K562 (cell line): ENCODE data around the gene EML6. TPM values are rescaled to one million over a fixed set of nuclear protein-coding genes. Genes with fewer than 3 reads are reported as not detected.

Experiments
- ASH1L ChIP-seq: fragments of 450-650 bp; IDR thresholded peaks from 2 replicates; pipeline ENCODE4 v1.6.1; 2018; ENCODE audit warnings: borderline replicate concordance, mild to moderate bottlenecking, low read depth; ENCODE audit not compliant: partially characterized antibody
- CBX8 ChIP-seq: fragments of 200-600 bp; sonication (generic); IDR thresholded peaks from 2 replicates; pipeline ENCODE4 v1.6.1; 2012; ENCODE audit warnings: borderline replicate concordance, mixed run types, low read depth, mild to moderate bottlenecking, moderate library complexity, mixed read lengths, low read length, control low read depth, inconsistent platforms; ENCODE audit not compliant: poor library complexity, severe bottlenecking; ENCODE audit errors: extremely low read depth
- GTF3C2 ChIP-seq: IDR thresholded peaks from 3 replicates; pipeline ENCODE4 v1.6.1; 2011; ENCODE audit warnings: borderline replicate concordance, mild to moderate bottlenecking, moderate library complexity; ENCODE audit not compliant: insufficient read length; ENCODE audit errors: extremely low read depth
- KLF10 ChIP-seq: fragments of 250-450 bp; sonication (Bioruptor Pico); IDR thresholded peaks from 2 replicates; pipeline ENCODE4 v1.6.1; 2021; ENCODE audit warnings: matching md5 sums
- LARP7 ChIP-seq: fragments of 450-650 bp; IDR thresholded peaks from 2 replicates; pipeline ENCODE4 v1.6.1; 2016
- MTA1 ChIP-seq: fragments of 450-650 bp; IDR thresholded peaks from 2 replicates; pipeline ENCODE4 v1.6.1; 2017; ENCODE audit warnings: borderline replicate concordance
- MYBL2 ChIP-seq, 2 experiments: fragments of 450-650 bp in 1 of 2; sonication (generic) in 1 of 2; formaldehyde crosslinking in 1 of 2; IDR thresholded peaks; 2 replicates each; pipeline versions ENCODE4 v1.6.1 to v1.8.1; 2017 to 2022; ENCODE audit warnings: borderline replicate concordance in 1 of 2, inconsistent platforms in 1 of 2, low read depth in 1 of 2, mild to moderate bottlenecking in 1 of 2, missing genetic modification reagents in 1 of 2, moderate library complexity in 1 of 2
- PKNOX1 ChIP-seq: fragments of 450-650 bp; IDR thresholded peaks from 2 replicates; pipeline ENCODE4 v1.6.1; 2016
- TARDBP ChIP-seq: fragments of 450-650 bp; IDR thresholded peaks from 2 replicates; pipeline ENCODE4 v1.6.1; 2016
- THRAP3 ChIP-seq: fragments of 450-650 bp; IDR thresholded peaks from 2 replicates; pipeline ENCODE4 v1.6.1; 2016; ENCODE audit warnings: mild to moderate bottlenecking, inconsistent platforms, borderline replicate concordance
- USF1 ChIP-seq: sonication (generic); formaldehyde crosslinking; IDR thresholded peaks from 2 replicates; pipeline ENCODE4 v1.9.0; 2022; ENCODE audit warnings: mild to moderate bottlenecking, missing genetic modification reagents
- ZNF23 ChIP-seq: fragments of 250-450 bp; sonication (Bioruptor Pico); IDR thresholded peaks from 2 replicates; pipeline ENCODE4 v1.4.0; 2020; ENCODE audit warnings: mild to moderate bottlenecking
- ZNF431 ChIP-seq: sonication (generic); formaldehyde crosslinking; IDR thresholded peaks from 2 replicates; pipeline ENCODE4 v1.8.0; 2022; ENCODE audit warnings: mild to moderate bottlenecking, missing genetic modification reagents
- polyA plus RNA-seq, 8 experiments: library from polyadenylated mRNA; depleted of rRNA in 4 of 8; stranded (reverse) in 5 of 8; unstranded in 3 of 8; fragments of >200 nt; fragmentation: Nextera tagmentation in 2 of 8; fragmentation: Illumina TruSeq in 1 of 8; extraction: Ambion mirVana in 2 of 8; extraction: Trizol in 1 of 8; gene quantifications; 2 replicates each; pipeline versions ENCODE4 v1.2.1 to v1.2.3, GENCODE V29; 2011 to 2014; ENCODE audit warnings: inconsistent platforms in 1 of 8, missing spikeins in 1 of 8
- total RNA-seq, 7 experiments: library from RNA; depleted of rRNA in 6 of 7; stranded (reverse); fragments of >200 nt in 6 of 7; fragmentation: Illumina TruSeq in 2 of 7; extraction: Trizol in 2 of 7; gene quantifications; 2 replicates each; pipeline versions ENCODE4 v1.2.1 to v1.2.3, GENCODE V29; 2011 to 2021; ENCODE audit warnings: low replicate concordance in 1 of 7
- TF ChIP-seq, protein P1 (sequence below): fragments of 250-450 bp; sonication (Bioruptor Pico); IDR thresholded peaks from 2 replicates; pipeline ENCODE4 v1.4.0; 2020; ENCODE audit warnings: mild to moderate bottlenecking
- TF ChIP-seq, protein P2 (sequence below), 2 experiments: IDR thresholded peaks; 2 replicates each; pipeline ENCODE4 v1.6.1; 2012; ENCODE audit warnings: improper control_type of control experiment in 2 of 2, low read depth in 2 of 2, low read length in 2 of 2, borderline replicate concordance in 1 of 2

The EML6 gene
- total and polyA plus RNA-seq, 9 of the 15 experiments (the other 6 are each of a cell fraction or from before 2014, with no cell fraction given), result 0.07 to 0.56 (median 0.25) TPM

DNA sequence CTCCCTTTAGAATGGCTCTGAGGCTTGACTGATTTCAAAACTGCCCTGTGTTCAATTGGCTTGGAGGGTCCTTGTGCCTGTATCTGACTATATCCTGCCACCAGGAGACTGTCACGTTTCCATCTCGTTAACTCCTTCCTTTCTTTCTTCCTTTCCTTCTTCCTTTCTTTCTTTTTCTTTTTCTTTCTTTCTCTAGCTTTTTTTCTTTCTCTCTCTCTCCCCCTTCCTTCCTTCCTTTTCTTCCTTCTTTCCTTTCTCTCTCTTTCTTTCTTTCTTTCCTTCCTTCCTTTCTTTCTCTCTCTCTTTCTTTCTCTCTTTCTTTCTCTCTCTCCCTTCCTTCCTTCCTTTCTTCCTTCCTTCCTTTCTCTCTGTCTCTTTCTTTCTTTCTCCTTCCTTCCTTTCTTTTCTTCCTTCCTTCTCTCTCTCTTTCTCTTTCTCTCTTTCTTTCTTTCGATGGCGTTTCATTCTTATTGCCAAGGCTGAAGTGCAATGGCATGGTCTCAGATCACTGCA, 38.1 kb upstream of the EML6 start (continued):
- TF ChIP-seq USF1 (CRISPR knock-in tag) (no peak), ASH1L (peak; percentile 20), ZNF431 (no peak), LARP7 (0 out of 2 replicates have a peak, but pooled peaks have one; percentile 23), CBX8 (peak; percentile 6), MYBL2 (IDR thresholded peaks at IDR 0.05; ENCODE audit: low read depth) (0 out of 2 replicates have a peak, but pooled peaks have one; percentile 26), MYBL2 (CRISPR knock-in tag; IDR thresholded peaks at IDR 0.05; ENCODE audit: borderline replicate concordance) (no peak), PKNOX1 (no peak), ZNF23 (CRISPR knock-in tag) (no peak), GTF3C2 (no peak), MTA1 (peak; percentile 62; the same call in 1 of the 2 replicates), THRAP3 (0 out of 2 replicates have a peak, but pooled peaks have one; percentile 57), TARDBP (no peak), KLF10 (CRISPR knock-in tag) (no peak)
- TF ChIP-seq, protein P1, sequence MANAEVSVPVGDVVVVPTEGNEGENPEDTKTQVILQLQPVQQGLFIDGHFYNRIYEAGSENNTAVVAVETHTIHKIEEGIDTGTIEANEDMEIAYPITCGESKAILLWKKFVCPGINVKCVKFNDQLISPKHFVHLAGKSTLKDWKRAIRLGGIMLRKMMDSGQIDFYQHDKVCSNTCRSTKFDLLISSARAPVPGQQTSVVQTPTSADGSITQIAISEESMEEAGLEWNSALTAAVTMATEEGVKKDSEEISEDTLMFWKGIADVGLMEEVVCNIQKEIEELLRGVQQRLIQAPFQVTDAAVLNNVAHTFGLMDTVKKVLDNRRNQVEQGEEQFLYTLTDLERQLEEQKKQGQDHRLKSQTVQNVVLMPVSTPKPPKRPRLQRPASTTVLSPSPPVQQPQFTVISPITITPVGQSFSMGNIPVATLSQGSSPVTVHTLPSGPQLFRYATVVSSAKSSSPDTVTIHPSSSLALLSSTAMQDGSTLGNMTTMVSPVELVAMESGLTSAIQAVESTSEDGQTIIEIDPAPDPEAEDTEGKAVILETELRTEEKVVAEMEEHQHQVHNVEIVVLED, result no peak
- TF ChIP-seq, protein P2, sequence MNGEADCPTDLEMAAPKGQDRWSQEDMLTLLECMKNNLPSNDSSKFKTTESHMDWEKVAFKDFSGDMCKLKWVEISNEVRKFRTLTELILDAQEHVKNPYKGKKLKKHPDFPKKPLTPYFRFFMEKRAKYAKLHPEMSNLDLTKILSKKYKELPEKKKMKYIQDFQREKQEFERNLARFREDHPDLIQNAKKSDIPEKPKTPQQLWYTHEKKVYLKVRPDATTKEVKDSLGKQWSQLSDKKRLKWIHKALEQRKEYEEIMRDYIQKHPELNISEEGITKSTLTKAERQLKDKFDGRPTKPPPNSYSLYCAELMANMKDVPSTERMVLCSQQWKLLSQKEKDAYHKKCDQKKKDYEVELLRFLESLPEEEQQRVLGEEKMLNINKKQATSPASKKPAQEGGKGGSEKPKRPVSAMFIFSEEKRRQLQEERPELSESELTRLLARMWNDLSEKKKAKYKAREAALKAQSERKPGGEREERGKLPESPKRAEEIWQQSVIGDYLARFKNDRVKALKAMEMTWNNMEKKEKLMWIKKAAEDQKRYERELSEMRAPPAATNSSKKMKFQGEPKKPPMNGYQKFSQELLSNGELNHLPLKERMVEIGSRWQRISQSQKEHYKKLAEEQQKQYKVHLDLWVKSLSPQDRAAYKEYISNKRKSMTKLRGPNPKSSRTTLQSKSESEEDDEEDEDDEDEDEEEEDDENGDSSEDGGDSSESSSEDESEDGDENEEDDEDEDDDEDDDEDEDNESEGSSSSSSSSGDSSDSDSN (IDR thresholded peaks at IDR 0.05; ENCODE audit: borderline replicate concordance in 1 of 2, low read depth in 2 of 2, low read length in 2 of 2), result no peak
